H1 (cell line): ENCODE measurements around the gene CAVIN1. TPM values are rescaled to one million over a fixed set of nuclear protein-coding genes. Genes with fewer than 3 reads are reported as not detected.

Experiments used
- ATF3 ChIP-seq: IDR thresholded peaks from 2 replicates; pipeline ENCODE4 v1.6.1; 2011; ENCODE audit warnings: low read depth, mild to moderate bottlenecking, low read length; ENCODE audit not compliant: insufficient read depth
- CBX5 ChIP-seq: fragments of 300-800, 300-1000 bp; sonication (generic); IDR thresholded peaks from 2 replicates; pipeline ENCODE4 v1.7.1; 2016; ENCODE audit warnings: antibody characterized with exemption, low read length, low read depth
- CTCF ChIP-seq, 3 experiments: IDR thresholded peaks; 1 replicate in 2 of 3; 2 replicates in 1 of 3; pipeline versions ENCODE4 v1.5.1 to v1.6.1; 2011; ENCODE audit warnings: low read length in 3 of 3, mild to moderate bottlenecking in 3 of 3, inconsistent platforms in 2 of 3, low read depth in 1 of 3, moderate library complexity in 1 of 3; ENCODE audit not compliant: insufficient read depth in 1 of 3; ENCODE audit errors: control extremely low read depth in 1 of 3
- MAX ChIP-seq: IDR thresholded peaks from 2 replicates; pipeline ENCODE4 v1.6.1; 2012; ENCODE audit warnings: inconsistent platforms
- POLR2A ChIP-seq, 2 experiments: IDR thresholded peaks; 1 replicate in 1 of 2; 2 replicates in 1 of 2; pipeline ENCODE4 v1.6.1; 2011; ENCODE audit warnings: low read depth in 2 of 2, low read length in 2 of 2, mild to moderate bottlenecking in 2 of 2; ENCODE audit errors: control extremely low read depth in 1 of 2
- POLR2AphosphoS5 ChIP-seq: IDR thresholded peaks from 2 replicates; pipeline ENCODE4 v1.6.1; 2011; ENCODE audit warnings: low read depth, low read length
- polyA plus RNA-seq, 7 experiments: library from polyadenylated mRNA; depleted of rRNA in 3 of 7; stranded (reverse) in 5 of 7; unstranded in 2 of 7; fragments of >200 nt in 5 of 7; fragments of 200-250 nt in 2 of 7; gene quantifications; 1 replicate in 5 of 7; 2 replicates in 1 of 7; 4 replicates in 1 of 7; pipeline versions ENCODE4 v1.2.1 to v1.2.3, GENCODE V29; 2011 to 2013; ENCODE audit warnings: missing spikeins in 2 of 7, mixed read lengths in 2 of 7
- total RNA-seq: library from RNA; stranded (reverse); fragmentation: NEBNext Ultra II Directional; extraction: Animal tissue kit (Norgen Biotek cat#: 25700); gene quantifications from 2 replicates; pipeline ENCODE4 v1.2.1, GENCODE V29; 2021

Gene CAVIN1
- total and polyA plus RNA-seq, 2 of the 8 experiments (the other 6 are each of a cell fraction or from before 2014, with no cell fraction given), result 16.2 to 41.6 TPM

GRCh38 chr17:42365136-42365535 is 57.9 kb downstream of the CAVIN1 start (continued):
- no peak for TF ChIP-seq ATF3
- no peak for TF ChIP-seq POLR2A (IDR thresholded peaks at IDR 0.05; ENCODE audit: control extremely low read depth in 1 of 2, low read depth in 2 of 2, low read length in 2 of 2)
- TF ChIP-seq MAX, result no peak
- TF ChIP-seq CTCF (IDR thresholded peaks at IDR 0.05; ENCODE audit: control extremely low read depth in 1 of 3, insufficient read depth in 1 of 3, low read depth in 1 of 3, low read length in 3 of 3), result no peak
- TF ChIP-seq POLR2AphosphoS5, result no peak
- TF ChIP-seq CBX5, result no peak
